Measurements from ENCODE around the gene GRIK4.

GRIK4 gene

DNA sequence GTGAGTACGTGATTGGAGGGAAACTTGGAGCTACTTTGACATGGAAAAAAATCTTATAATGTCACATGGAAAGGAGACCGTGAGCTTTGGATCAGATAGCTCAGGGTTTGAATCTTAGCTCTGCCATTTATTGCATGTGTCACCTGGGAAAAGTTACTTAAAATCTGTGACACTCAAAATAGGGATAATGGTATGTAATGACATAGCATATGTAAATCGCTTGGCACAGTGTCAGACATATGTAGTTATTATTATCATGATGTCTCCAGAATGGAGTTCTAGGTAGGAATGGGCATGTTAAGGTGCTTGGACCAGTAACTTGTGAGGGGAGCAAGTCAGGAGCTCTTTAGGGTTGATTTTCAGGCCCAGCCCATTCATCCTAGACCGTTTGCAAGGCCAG is 75.8 kb downstream of the GRIK4 start:
- DNase-seq (ENCODE audit: low read depth) = no peak
- H3K4me3 ChIP-seq (ENCODE audit: low read depth, low read length) = no peak overlapping the region
- TF ChIP-seq, protein P1, sequence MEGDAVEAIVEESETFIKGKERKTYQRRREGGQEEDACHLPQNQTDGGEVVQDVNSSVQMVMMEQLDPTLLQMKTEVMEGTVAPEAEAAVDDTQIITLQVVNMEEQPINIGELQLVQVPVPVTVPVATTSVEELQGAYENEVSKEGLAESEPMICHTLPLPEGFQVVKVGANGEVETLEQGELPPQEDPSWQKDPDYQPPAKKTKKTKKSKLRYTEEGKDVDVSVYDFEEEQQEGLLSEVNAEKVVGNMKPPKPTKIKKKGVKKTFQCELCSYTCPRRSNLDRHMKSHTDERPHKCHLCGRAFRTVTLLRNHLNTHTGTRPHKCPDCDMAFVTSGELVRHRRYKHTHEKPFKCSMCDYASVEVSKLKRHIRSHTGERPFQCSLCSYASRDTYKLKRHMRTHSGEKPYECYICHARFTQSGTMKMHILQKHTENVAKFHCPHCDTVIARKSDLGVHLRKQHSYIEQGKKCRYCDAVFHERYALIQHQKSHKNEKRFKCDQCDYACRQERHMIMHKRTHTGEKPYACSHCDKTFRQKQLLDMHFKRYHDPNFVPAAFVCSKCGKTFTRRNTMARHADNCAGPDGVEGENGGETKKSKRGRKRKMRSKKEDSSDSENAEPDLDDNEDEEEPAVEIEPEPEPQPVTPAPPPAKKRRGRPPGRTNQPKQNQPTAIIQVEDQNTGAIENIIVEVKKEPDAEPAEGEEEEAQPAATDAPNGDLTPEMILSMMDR (IDR thresholded peaks at IDR 0.05; ENCODE audit: insufficient read depth, low read depth, low read length, missing control alignments) = no peak

DNA sequence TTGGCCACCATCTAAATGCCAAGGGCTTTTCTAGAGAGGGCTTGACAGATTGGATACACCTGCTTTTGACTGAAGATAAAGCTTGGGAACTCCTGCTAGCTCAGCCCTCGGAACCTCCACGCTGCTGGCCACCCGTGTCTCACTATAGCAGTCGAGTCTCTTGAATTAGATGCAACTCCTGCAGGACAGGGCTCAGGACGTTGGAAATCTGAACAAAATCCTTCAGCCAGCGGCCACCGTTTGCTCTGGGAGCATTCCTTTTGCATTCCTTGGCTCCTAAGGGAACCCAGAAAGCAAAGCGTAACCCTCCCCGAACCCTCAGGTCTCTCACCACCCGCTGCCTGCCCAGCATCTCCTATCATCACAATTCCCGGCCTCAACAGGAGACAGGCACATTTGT is 77.8 kb downstream of the GRIK4 start:
- TF ChIP-seq, protein P1 (IDR thresholded peaks at IDR 0.05; ENCODE audit: insufficient read depth, low read depth, low read length, missing control alignments) = no peak
- no peak overlapping the region for H3K4me3 ChIP-seq (ENCODE audit: low read depth, low read length)
- no peak for DNase-seq (ENCODE audit: low read depth)

DNA sequence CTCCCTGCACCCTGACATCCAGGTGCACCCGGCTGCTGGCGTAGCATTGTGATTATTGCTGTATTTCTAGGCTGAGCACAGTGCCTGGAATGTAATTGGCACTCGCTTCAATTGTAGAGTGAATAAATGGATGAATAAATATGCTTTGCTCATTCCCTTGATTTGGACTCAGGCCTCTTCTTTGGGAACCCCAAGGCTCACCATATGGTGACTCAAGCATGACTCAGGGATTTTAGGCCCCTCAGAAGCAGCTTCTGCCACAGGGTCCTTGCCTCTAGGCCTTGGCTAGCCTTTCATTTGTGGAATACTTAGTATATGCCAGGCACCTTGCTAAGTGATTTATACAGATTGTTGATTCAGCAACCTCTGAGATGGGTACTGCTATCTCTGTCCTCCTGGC is 78.9 kb downstream of the GRIK4 start:
- no peak overlapping the region for H3K4me3 ChIP-seq (ENCODE audit: low read depth, low read length)
- TF ChIP-seq, protein P1 (IDR thresholded peaks at IDR 0.05; ENCODE audit: insufficient read depth, low read depth, low read length, missing control alignments) = no peak
- DNase-seq (ENCODE audit: low read depth) = no peak

DNA sequence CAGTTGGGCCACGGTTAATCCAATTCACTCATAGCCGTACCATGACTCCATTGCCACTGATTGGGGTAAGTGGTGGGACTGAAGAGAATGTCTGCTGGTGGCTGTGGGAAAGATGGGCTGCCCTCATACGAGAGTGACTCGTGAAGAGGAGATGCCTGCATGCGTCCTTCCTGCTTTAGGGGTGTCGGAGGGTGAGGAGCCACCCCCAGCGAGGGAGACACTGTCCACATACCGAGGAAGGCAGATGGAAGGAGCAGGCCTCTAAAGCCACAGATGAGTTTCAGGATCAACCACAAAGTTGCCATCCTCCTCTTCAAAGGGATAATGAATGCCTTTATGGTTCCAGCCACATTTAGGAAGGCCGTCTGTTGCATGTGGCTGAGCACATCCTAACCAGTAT is 83.2 kb downstream of the GRIK4 start:
- TF ChIP-seq, protein P1 (IDR thresholded peaks at IDR 0.05; ENCODE audit: insufficient read depth, low read depth, low read length, missing control alignments) = no peak
- H3K4me3 ChIP-seq (ENCODE audit: low read depth, low read length) = no peak overlapping the region
- no peak for DNase-seq (ENCODE audit: low read depth)

DNA sequence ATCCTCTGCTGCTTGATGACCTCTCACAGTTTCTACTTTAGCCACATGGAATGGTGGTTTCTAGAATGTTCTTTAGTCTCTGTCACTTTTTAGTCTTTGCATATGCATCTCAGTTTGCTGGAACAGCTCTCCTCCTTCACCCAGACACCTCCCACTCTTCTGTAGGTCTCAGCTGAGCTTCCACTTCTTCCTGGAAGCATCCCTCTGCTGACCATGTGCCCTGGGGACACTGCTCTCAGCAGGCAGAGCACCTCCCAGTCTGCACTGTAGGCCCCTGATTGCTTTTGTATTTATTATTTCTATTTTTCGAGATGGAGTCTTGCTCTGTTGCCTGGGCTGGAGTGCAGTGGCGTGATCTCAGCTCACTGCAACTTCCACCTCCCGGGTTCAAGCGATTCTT is 84.0 kb downstream of the GRIK4 start:
- H3K4me3 ChIP-seq (ENCODE audit: low read depth, low read length) = no peak overlapping the region
- TF ChIP-seq, protein P1 (IDR thresholded peaks at IDR 0.05; ENCODE audit: insufficient read depth, low read depth, low read length, missing control alignments) = no peak

DNA sequence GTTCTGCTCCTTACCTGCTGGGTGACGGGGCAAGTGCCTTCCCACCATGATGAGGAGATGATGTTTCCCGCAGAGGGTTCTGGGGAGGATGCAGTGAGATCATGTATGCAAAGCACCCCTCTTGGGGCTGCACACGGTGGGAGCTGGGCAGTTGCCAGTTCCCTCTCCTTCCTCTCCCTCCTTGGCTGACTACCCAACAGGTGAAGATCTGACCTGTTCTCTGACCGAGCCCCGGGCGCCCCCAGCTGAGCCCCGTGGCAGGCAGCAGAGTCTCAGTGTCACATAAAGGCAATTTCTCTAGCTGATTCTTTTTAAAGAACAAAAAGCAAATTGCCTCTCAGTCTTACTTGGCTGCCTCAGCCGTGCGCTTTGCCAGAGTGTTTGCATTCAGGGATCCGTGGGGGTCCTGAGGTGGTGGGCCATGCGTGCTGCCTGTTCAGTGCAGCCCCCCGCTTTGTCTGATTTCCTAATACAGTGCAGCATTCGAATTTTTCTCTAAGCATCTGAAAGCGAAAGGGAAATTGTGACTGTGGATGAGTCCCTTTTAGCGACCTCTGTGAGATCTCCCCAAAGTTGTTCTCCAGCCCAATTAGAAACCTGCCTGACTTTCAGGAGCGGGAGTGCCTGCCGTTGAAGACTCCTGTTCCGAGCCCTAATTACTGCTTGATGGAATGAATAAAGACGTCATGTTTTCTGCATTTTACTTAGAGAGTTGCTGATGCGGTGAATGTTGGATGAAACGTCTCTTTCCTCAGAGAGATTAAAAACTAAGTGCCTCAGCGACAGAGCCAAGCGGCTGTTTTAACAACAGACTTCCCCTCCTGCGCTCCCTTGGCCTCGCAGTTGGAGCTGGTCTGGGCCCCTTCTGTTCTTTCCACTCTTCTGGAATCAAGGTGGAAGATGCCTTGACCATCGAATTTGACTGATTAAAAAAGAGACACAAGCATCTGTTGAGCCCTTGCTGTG is 86.0 kb downstream of the GRIK4 start:
- TF ChIP-seq, protein P1 (IDR thresholded peaks at IDR 0.05; ENCODE audit: insufficient read depth, low read depth, low read length, missing control alignments) = no peak
- H3K4me3 ChIP-seq (ENCODE audit: low read depth, low read length) = no peak overlapping the region
- DNase-seq (ENCODE audit: low read depth) = peak; percentile 21

More for the DNA sequence above, 84.0 kb downstream of the GRIK4 start:
- no peak for DNase-seq (ENCODE audit: low read depth)

Data from GM12865 (cell line).